ENCODE results near the gene HSPA4.

Gene HSPA4

DNA sequence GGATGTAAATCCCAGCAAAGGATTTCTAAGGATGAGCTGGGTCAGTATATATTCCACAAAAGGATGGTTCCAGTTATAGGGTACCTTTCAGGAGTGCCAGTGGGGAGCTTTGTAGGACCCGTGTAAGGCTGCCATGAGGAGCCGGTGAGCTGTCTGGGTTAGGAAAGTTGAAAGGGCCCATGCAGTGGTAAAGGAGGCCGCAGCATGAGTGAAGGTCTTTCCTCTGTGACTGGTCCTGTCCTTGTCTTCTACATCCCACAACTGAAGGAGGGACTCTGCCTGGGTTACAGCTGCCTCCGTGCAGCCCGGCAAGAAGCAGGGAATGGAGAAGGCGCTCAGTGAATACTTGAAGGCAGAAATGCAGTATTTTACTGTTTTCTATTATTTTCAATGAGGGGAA lies 58.9 kb downstream of the HSPA4 start:
- H3K27me3 ChIP-seq (ENCODE audit: low read depth, low read length): no peaks in the 10 kb centered on the region
- TF ChIP-seq CTCF (IDR thresholded peaks at IDR 0.05; ENCODE audit: low read depth, low read length) (no peak), EZH2phosphoT487 (IDR thresholded peaks at IDR 0.05; ENCODE audit: low read depth) (no peak)
- no peak overlapping the region for H3K4me3 ChIP-seq (ENCODE audit: low read length)
- no peak overlapping the region for H3K27ac ChIP-seq (ENCODE audit: low read length)
- peaks cover 15% of the 10 kb centered on the region for H3K4me1 ChIP-seq (ENCODE audit: low read length)
- H3K36me3 ChIP-seq (replicated peaks; ENCODE audit: low read depth, low read length): no peaks in the 10 kb centered on the region
- no peaks in the 10 kb centered on the region for H3K79me2 ChIP-seq (ENCODE audit: low read length)
- H4K20me1 ChIP-seq (ENCODE audit: insufficient read depth, low read length): no peaks in the 10 kb centered on the region
- H3K9me3 ChIP-seq (ENCODE audit: insufficient read depth, low read length): no peaks in the 10 kb centered on the region
- H3K4me2 ChIP-seq (ENCODE audit: low read length): peak overlapping the region; percentile 60; the same call in 1 of the 2 replicates
- peak overlapping the region; percentile 73; the same call in 1 of the 2 replicates for H2AFZ ChIP-seq (ENCODE audit: low read depth, low read length)
- no peak overlapping the region for H3K9ac ChIP-seq (ENCODE audit: low read length)

GRCh38 chr5:133111299-133111698 lies 59.5 kb downstream of the HSPA4 start:
- no peak overlapping the region for H3K9ac ChIP-seq (ENCODE audit: low read length)
- peak; percentile 85 for TF ChIP-seq CTCF (IDR thresholded peaks at IDR 0.05; ENCODE audit: low read depth, low read length)
- TF ChIP-seq EZH2phosphoT487 (IDR thresholded peaks at IDR 0.05; ENCODE audit: low read depth): no peak
- H3K79me2 ChIP-seq (ENCODE audit: low read length): no peaks in the 10 kb centered on the region
- no peak overlapping the region for H3K4me3 ChIP-seq (ENCODE audit: low read length)
- peak overlapping the region; percentile 73 for H2AFZ ChIP-seq (ENCODE audit: low read depth, low read length)
- H4K20me1 ChIP-seq (ENCODE audit: insufficient read depth, low read length): no peaks in the 10 kb centered on the region
- no peaks in the 10 kb centered on the region for H3K9me3 ChIP-seq (ENCODE audit: insufficient read depth, low read length)
- H3K4me2 ChIP-seq (ENCODE audit: low read length): peak overlapping the region; percentile 60
- no peaks in the 10 kb centered on the region for H3K27me3 ChIP-seq (ENCODE audit: low read depth, low read length)
- peaks cover 14% of the 10 kb centered on the region for H3K4me1 ChIP-seq (ENCODE audit: low read length)
- no peak overlapping the region for H3K27ac ChIP-seq (ENCODE audit: low read length)
- no peaks in the 10 kb centered on the region for H3K36me3 ChIP-seq (replicated peaks; ENCODE audit: low read depth, low read length)

- H2AFZ ChIP-seq (ENCODE audit: low read depth, low read length): no peak overlapping the region
- no peaks in the 10 kb centered on the region for H3K9me3 ChIP-seq (ENCODE audit: insufficient read depth, low read length)
- H3K4me2 ChIP-seq (ENCODE audit: low read length): no peak overlapping the region
- H3K27me3 ChIP-seq (ENCODE audit: low read depth, low read length): no peaks in the 10 kb centered on the region
- peaks cover 14% of the 10 kb centered on the region for H3K4me1 ChIP-seq (ENCODE audit: low read length)
- TF ChIP-seq CTCF (IDR thresholded peaks at IDR 0.05; ENCODE audit: low read depth, low read length) (no peak), EZH2phosphoT487 (IDR thresholded peaks at IDR 0.05; ENCODE audit: low read depth) (no peak)
- H3K36me3 ChIP-seq (replicated peaks; ENCODE audit: low read depth, low read length): no peaks in the 10 kb centered on the region
- H4K20me1 ChIP-seq (ENCODE audit: insufficient read depth, low read length): no peaks in the 10 kb centered on the region
- no peak overlapping the region for H3K9ac ChIP-seq (ENCODE audit: low read length)
- H3K27ac ChIP-seq (ENCODE audit: low read length): no peak overlapping the region
- no peak overlapping the region for H3K4me3 ChIP-seq (ENCODE audit: low read length)
- H3K79me2 ChIP-seq (ENCODE audit: low read length): no peaks in the 10 kb centered on the region
These were observed 60.3 kb downstream of the HSPA4 start for GRCh38 chr5:133112026-133112660.

- TF ChIP-seq EZH2phosphoT487 (IDR thresholded peaks at IDR 0.05; ENCODE audit: low read depth) (no peak), CTCF (IDR thresholded peaks at IDR 0.05; ENCODE audit: low read depth, low read length) (no peak)
- no peak overlapping the region for H3K4me3 ChIP-seq (ENCODE audit: low read length)
- H4K20me1 ChIP-seq (ENCODE audit: insufficient read depth, low read length): no peaks in the 10 kb centered on the region
- peak overlapping the region; percentile 3 for H3K4me2 ChIP-seq (ENCODE audit: low read length)
- no peak overlapping the region for H3K27ac ChIP-seq (ENCODE audit: low read length)
- H3K79me2 ChIP-seq (ENCODE audit: low read length): no peaks in the 10 kb centered on the region
- no peak overlapping the region for H3K9ac ChIP-seq (ENCODE audit: low read length)
- peaks cover 10% of the 10 kb centered on the region for H3K4me1 ChIP-seq (ENCODE audit: low read length)
- no peaks in the 10 kb centered on the region for H3K36me3 ChIP-seq (replicated peaks; ENCODE audit: low read depth, low read length)
- H3K27me3 ChIP-seq (ENCODE audit: low read depth, low read length): no peaks in the 10 kb centered on the region
- H3K9me3 ChIP-seq (ENCODE audit: insufficient read depth, low read length): no peaks in the 10 kb centered on the region
- no peak overlapping the region for H2AFZ ChIP-seq (ENCODE audit: low read depth, low read length)
These were observed 61.7 kb downstream of the HSPA4 start for GRCh38 chr5:133113331-133114061.
